Measurements from ENCODE around the gene DUSP15. TPM values are rescaled to one million over a fixed set of nuclear protein-coding genes. Genes with fewer than 3 reads are reported as not detected.

Gene DUSP15
- total RNA-seq, 1 experiment from 2014 or later = not detected

DNA sequence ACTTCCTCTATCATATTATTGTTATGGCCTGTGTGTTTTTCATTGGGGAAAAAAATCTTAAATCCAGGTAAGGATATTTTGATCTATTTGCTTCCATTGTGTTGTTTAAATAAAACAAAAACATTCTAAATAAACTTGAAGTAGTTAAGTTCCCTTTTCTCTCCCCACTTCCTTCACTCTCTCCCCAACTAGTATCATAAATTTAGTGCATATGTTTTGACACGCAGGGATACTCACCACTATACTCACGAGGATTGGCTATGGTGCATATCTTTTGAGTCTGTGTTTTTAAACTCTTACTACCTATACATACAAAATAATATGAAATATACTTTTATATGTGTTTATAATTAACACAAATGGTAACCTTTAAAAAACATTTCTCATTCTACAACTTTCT, 5.3 kb upstream of the DUSP15 start:
- Histone ChIP-seq H3K36me3 (ENCODE audit: low read depth) (no peaks in the 10 kb centered on the region), H3K79me2 (ENCODE audit: low read depth) (no peaks in the 10 kb centered on the region), H3K4me2 (no peak overlapping the region), H4K20me1 (ENCODE audit: insufficient read depth) (no peaks in the 10 kb centered on the region), H3K4me3 (no peak overlapping the region), H2AFZ (no peak overlapping the region), H3K27me3 (ENCODE audit: insufficient read depth, low read depth) (peaks cover 48% of the 10 kb centered on the region), H3K9me2 (ENCODE audit: insufficient read depth) (no peaks in the 10 kb centered on the region), H3K4me1 (replicated peaks; ENCODE audit: insufficient read depth) (peaks cover 10% of the 10 kb centered on the region; the same call in 1 of the 2 replicates), H3K9me3 (ENCODE audit: insufficient read depth, low read depth) (no peaks in the 10 kb centered on the region), H3F3A (ENCODE audit: insufficient read depth, low read depth) (no peaks in the 10 kb centered on the region), H3K27ac (no peak overlapping the region)
- DNase-seq = no peak
- POLR2A ChIA-PET (ENCODE audit: unreplicated experiment) = no interaction called here
- CTCF ChIA-PET = no interaction called here
- TF ChIP-seq, protein P1, sequence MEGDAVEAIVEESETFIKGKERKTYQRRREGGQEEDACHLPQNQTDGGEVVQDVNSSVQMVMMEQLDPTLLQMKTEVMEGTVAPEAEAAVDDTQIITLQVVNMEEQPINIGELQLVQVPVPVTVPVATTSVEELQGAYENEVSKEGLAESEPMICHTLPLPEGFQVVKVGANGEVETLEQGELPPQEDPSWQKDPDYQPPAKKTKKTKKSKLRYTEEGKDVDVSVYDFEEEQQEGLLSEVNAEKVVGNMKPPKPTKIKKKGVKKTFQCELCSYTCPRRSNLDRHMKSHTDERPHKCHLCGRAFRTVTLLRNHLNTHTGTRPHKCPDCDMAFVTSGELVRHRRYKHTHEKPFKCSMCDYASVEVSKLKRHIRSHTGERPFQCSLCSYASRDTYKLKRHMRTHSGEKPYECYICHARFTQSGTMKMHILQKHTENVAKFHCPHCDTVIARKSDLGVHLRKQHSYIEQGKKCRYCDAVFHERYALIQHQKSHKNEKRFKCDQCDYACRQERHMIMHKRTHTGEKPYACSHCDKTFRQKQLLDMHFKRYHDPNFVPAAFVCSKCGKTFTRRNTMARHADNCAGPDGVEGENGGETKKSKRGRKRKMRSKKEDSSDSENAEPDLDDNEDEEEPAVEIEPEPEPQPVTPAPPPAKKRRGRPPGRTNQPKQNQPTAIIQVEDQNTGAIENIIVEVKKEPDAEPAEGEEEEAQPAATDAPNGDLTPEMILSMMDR (conservative IDR thresholded peaks at IDR 0.05) = no peak
- no peak for TF ChIP-seq EZH2 (IDR thresholded peaks at IDR 0.05; ENCODE audit: low read depth)
- intact Hi-C loops (cut with micrococcal nuclease; ENCODE audit: unreplicated experiment) = no loop called here
- no TSS peak for BruUV-seq (replicated peaks)

- H3K4me3 ChIP-seq = no peak overlapping the region
- H2AFZ ChIP-seq = no peak overlapping the region
- BruUV-seq (replicated peaks) = no TSS peak
- no peaks in the 10 kb centered on the region for H3K36me3 ChIP-seq (ENCODE audit: low read depth)
- peaks cover 73% of the 10 kb centered on the region for H3K27me3 ChIP-seq (ENCODE audit: insufficient read depth, low read depth)
- H3K4me1 ChIP-seq (replicated peaks; ENCODE audit: insufficient read depth) = no peaks in the 10 kb centered on the region
- POLR2A ChIA-PET (ENCODE audit: unreplicated experiment) = no interaction called here
- CTCF ChIA-PET = interaction anchor here (1.2 kb wide), 1 partner anchor 34 kb away, joined by 3 read pairs; no protein-coding TSS in a partner anchor
- H3K79me2 ChIP-seq (ENCODE audit: low read depth) = no peaks in the 10 kb centered on the region
- no peaks in the 10 kb centered on the region for H3K9me3 ChIP-seq (ENCODE audit: insufficient read depth, low read depth)
- TF ChIP-seq, protein P1 (conservative IDR thresholded peaks at IDR 0.05) = no peak
- TF ChIP-seq EZH2 (IDR thresholded peaks at IDR 0.05; ENCODE audit: low read depth) = no peak
- no peak overlapping the region for H3K4me2 ChIP-seq
- no peak overlapping the region for H3K27ac ChIP-seq
- intact Hi-C loops (cut with micrococcal nuclease; ENCODE audit: unreplicated experiment) = no loop called here
- H4K20me1 ChIP-seq (ENCODE audit: insufficient read depth) = no peaks in the 10 kb centered on the region
- H3F3A ChIP-seq (ENCODE audit: insufficient read depth, low read depth) = no peaks in the 10 kb centered on the region
- H3K9me2 ChIP-seq (ENCODE audit: insufficient read depth) = no peaks in the 10 kb centered on the region
- no peak for DNase-seq
Measured at GRCh38 chr20:31872406-31872805, 2.1 kb upstream of the DUSP15 start.

GRCh38 chr20:31871618-31871954, 1.3 kb upstream of the DUSP15 start:
- H3K9me2 ChIP-seq (ENCODE audit: insufficient read depth) = no peaks in the 10 kb centered on the region
- no peaks in the 10 kb centered on the region for H3K36me3 ChIP-seq (ENCODE audit: low read depth)
- H3K27me3 ChIP-seq (ENCODE audit: insufficient read depth, low read depth) = peaks cover 75% of the 10 kb centered on the region
- no peak for DNase-seq
- intact Hi-C loops (cut with micrococcal nuclease; ENCODE audit: unreplicated experiment) = no loop called here
- no peak overlapping the region for H3K4me3 ChIP-seq
- no peak overlapping the region for H3K27ac ChIP-seq
- TF ChIP-seq EZH2 (IDR thresholded peaks at IDR 0.05; ENCODE audit: low read depth) = no peak
- TF ChIP-seq, protein P1 (conservative IDR thresholded peaks at IDR 0.05) = no peak
- ChIA-PET CTCF (interaction anchor here (0.6 to 1.2 kb wide), 2 partner anchors 19 to 34 kb away, joined by 3 to 8 read pairs; no protein-coding TSS in a partner anchor), POLR2A (ENCODE audit: unreplicated experiment) (no interaction called here)
- no peaks in the 10 kb centered on the region for H4K20me1 ChIP-seq (ENCODE audit: insufficient read depth)
- H3K4me1 ChIP-seq (replicated peaks; ENCODE audit: insufficient read depth) = no peaks in the 10 kb centered on the region
- H3K9me3 ChIP-seq (ENCODE audit: insufficient read depth, low read depth) = no peaks in the 10 kb centered on the region
- no peak overlapping the region for H3K4me2 ChIP-seq
- H2AFZ ChIP-seq = no peak overlapping the region
- H3K79me2 ChIP-seq (ENCODE audit: low read depth) = no peaks in the 10 kb centered on the region
- no TSS peak for BruUV-seq (replicated peaks)
- no peaks in the 10 kb centered on the region for H3F3A ChIP-seq (ENCODE audit: insufficient read depth, low read depth)

Data from PC-9 (cell line).